Brain microvascular endothelial cell (primary cell): ENCODE measurements around the gene HOMER2.
"Not testable (repeated sequence)": the region's sequence is repeated elsewhere in the genome, so short reads cannot be mapped to it uniquely, and the experiment has no call there.

Experiments
- DNase-seq: peaks from one replicate; pipeline ENCODE4 v3.0.0-alpha.2; 2020
- H3K27ac ChIP-seq: fragments of 250-450 bp; sonication (Bioruptor Pico); 2 replicates; pipeline ENCODE4 v1.5.1; 2020; ENCODE audit warnings: mild to moderate bottlenecking, moderate library complexity
- H3K27me3 ChIP-seq: fragments of 250-450 bp; sonication (Bioruptor Pico); replicated peaks from 2 replicates; pipeline ENCODE4 v1.5.1; 2020; ENCODE audit warnings: mild to moderate bottlenecking
- H3K36me3 ChIP-seq: fragments of 250-450 bp; sonication (Bioruptor Pico); replicated peaks from 2 replicates; pipeline ENCODE4 v1.5.1; 2020; ENCODE audit warnings: mild to moderate bottlenecking
- H3K4me3 ChIP-seq: 2 replicates; pipeline ENCODE4 v1.5.1; 2011; ENCODE audit warnings: low read depth, mild to moderate bottlenecking, control low read depth, low read length, moderate library complexity
- in situ Hi-C: cut with HindIII; loops from 2 replicates; pipeline ENCODE4 v1.10.0; 2017; ENCODE audit warnings: low sequenced_read_pairs, low pct_ligation_motif_present
- TF ChIP-seq, protein P1 (sequence below): IDR thresholded peaks from 2 replicates; pipeline ENCODE4 v1.5.1; 2011; ENCODE audit warnings: low read depth, mild to moderate bottlenecking, moderate library complexity, low read length, control low read depth, inconsistent platforms; ENCODE audit errors: missing control alignments

The HOMER2 gene

DNA sequence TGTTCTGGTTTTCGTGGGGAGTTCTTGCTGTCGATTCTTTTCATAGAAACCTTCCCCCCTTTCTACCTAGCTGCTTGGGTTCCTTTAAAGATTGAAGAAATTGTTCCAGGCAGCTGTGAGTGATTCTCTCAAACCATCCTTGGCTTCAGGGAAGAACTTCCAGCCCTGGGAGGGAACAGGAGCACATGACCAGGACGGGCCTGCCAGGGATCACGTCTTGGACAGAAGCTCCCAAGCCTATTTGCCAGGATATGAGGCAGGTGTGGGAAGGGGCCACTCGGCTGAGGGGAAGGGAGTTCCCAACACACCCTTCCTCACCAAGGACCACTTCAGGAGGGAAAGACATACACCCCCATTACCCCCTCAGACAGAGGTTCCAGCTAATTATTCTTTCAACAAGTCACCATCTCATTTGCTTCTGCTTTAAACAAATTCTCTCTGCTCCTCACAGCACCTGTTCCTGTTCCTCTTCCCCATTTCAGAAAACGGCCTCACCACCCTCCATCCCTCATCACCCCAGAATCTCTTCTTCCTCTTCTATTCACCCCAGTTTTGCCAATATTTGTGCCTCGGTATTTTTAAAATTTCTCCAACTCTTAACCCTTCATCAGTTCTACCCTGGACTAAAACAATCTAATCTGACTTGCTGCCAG, 80.6 kb downstream of the HOMER2 start:
- H3K27ac ChIP-seq = no peak overlapping the region
- no peak overlapping the region for H3K4me3 ChIP-seq
- TF ChIP-seq, protein P1, sequence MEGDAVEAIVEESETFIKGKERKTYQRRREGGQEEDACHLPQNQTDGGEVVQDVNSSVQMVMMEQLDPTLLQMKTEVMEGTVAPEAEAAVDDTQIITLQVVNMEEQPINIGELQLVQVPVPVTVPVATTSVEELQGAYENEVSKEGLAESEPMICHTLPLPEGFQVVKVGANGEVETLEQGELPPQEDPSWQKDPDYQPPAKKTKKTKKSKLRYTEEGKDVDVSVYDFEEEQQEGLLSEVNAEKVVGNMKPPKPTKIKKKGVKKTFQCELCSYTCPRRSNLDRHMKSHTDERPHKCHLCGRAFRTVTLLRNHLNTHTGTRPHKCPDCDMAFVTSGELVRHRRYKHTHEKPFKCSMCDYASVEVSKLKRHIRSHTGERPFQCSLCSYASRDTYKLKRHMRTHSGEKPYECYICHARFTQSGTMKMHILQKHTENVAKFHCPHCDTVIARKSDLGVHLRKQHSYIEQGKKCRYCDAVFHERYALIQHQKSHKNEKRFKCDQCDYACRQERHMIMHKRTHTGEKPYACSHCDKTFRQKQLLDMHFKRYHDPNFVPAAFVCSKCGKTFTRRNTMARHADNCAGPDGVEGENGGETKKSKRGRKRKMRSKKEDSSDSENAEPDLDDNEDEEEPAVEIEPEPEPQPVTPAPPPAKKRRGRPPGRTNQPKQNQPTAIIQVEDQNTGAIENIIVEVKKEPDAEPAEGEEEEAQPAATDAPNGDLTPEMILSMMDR = no peak
- in situ Hi-C loops = no loop called here
- DNase-seq = no peak
- H3K27me3 ChIP-seq = no peaks in the 10 kb centered on the region
- no peaks in the 10 kb centered on the region for H3K36me3 ChIP-seq

- Histone ChIP-seq H3K27ac (no peak overlapping the region), H3K36me3 (no peaks in the 10 kb centered on the region), H3K4me3 (no peak overlapping the region), H3K27me3 (no peaks in the 10 kb centered on the region)
- in situ Hi-C loops = no loop called here
- TF ChIP-seq, protein P1 = no peak
- DNase-seq = no peak
Measured at GRCh38 chr15:82871358-82871757, 81.2 kb downstream of the HOMER2 start.

DNA sequence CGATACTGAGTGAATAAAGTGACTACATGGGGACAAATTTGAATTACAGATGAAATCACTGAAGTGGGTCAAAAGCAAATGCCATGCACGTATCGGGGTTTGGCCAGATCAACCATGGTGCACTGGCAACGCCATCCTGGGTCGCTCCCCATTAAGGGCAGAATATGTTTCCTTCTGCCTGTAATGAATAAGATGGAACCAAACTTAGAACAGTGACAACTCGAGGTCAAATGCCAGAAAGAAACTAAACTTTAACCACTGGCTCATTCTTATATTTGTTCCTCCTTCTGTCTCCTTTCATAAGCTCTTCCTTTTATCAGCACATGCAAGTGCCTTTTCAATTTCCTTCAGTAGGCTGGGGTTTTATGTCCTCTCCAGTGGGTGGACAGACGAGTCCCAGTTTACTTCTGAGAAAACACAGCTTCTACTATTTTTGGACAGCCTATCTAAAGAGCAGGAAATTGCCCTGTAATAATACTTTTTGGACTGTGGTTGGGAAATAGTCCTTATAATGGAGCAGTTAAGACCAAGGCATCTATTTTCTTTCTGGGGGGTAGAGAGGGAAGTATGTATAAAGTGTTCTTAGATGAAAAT, 81.7 kb downstream of the HOMER2 start:
- TF ChIP-seq, protein P1 = no peak
- DNase-seq = no peak
- Histone ChIP-seq H3K27me3 (no peaks in the 10 kb centered on the region), H3K4me3 (no peak overlapping the region), H3K36me3 (no peaks in the 10 kb centered on the region), H3K27ac (no peak overlapping the region)
- in situ Hi-C loops = no loop called here

- DNase-seq, in situ Hi-C loops, H3K36me3 ChIP-seq, H3K4me3 ChIP-seq, H3K27ac ChIP-seq, H3K27me3 ChIP-seq: not testable (repeated sequence)
Measured at GRCh38 chr15:82865981-82866380, 86.5 kb downstream of the HOMER2 start.

DNA sequence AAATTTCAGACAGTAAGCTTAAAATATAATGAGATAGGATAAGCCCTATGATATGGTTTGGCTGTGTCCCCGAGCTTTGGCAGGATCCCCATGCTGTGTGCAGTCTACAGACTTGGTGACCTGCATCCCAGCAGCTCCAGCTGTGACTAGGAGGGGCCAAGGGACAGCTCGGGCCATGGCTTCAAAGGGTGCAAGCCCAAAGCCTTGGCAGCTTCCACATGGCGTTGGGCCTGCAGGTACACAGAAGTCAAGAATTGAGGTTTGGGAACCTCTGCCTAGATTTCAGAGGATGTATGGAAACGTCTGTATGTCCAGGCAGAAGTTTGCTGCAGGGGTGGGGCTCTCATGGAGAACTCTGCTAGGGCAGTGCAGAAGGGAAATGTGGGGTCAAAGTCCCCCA, 86.9 kb downstream of the HOMER2 start:
- H3K27me3 ChIP-seq, in situ Hi-C loops, H3K4me3 ChIP-seq, H3K27ac ChIP-seq, DNase-seq, H3K36me3 ChIP-seq: not testable (repeated sequence)

- no peaks in the 10 kb centered on the region for H3K36me3 ChIP-seq
- DNase-seq = no peak
- no peak overlapping the region for H3K27ac ChIP-seq
- in situ Hi-C loops = no loop called here
- H3K27me3 ChIP-seq = no peaks in the 10 kb centered on the region
- no peak overlapping the region for H3K4me3 ChIP-seq
- TF ChIP-seq, protein P1 = no peak
Measured at GRCh38 chr15:82864967-82865366, 87.6 kb downstream of the HOMER2 start.

DNA sequence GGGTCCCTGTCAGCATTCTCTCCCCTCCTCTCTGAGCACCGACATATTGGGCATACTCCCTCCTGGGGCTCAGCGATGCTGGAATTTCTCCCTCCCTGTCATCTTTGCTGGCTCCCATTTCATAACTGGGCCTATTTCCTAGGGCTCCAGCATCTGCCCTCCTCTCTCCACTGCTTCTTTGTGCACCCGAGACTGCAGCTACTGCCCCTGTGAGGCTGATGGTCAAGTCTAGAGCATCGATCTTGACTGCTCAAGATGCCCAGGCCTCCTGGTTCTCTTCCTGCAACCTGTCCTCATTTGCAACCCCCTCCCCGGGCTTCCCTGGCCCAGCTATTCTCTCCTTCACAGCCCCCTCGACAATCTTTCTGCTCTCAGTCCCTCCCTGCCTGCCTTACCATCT, 89.6 kb downstream of the HOMER2 start:
- in situ Hi-C loops = no loop called here
- no peaks in the 10 kb centered on the region for H3K36me3 ChIP-seq
- TF ChIP-seq, protein P1 = no peak
- H3K4me3 ChIP-seq = no peak overlapping the region
- H3K27ac ChIP-seq = no peak overlapping the region
- no peaks in the 10 kb centered on the region for H3K27me3 ChIP-seq
- no peak for DNase-seq
